Activated CD8-positive, alpha-beta memory T cell treated with anti-CD3 and anti-CD28 coated beads, Interleukin-2, amount 50 U/mL, for 4 hours (primary cell): ENCODE data around the gene RAB27A.
A peak's percentile ranks its signal among the peaks of the same experiment; 100 is the strongest.
"Not testable (repeated sequence)": the region's sequence is repeated elsewhere in the genome, so short reads cannot be mapped to it uniquely, and the experiment has no call there.

Experiments used
- DNase-seq: peaks from one replicate; pipeline ENCODE4 v3.0.0-alpha.2; 2020

The RAB27A gene

DNA sequence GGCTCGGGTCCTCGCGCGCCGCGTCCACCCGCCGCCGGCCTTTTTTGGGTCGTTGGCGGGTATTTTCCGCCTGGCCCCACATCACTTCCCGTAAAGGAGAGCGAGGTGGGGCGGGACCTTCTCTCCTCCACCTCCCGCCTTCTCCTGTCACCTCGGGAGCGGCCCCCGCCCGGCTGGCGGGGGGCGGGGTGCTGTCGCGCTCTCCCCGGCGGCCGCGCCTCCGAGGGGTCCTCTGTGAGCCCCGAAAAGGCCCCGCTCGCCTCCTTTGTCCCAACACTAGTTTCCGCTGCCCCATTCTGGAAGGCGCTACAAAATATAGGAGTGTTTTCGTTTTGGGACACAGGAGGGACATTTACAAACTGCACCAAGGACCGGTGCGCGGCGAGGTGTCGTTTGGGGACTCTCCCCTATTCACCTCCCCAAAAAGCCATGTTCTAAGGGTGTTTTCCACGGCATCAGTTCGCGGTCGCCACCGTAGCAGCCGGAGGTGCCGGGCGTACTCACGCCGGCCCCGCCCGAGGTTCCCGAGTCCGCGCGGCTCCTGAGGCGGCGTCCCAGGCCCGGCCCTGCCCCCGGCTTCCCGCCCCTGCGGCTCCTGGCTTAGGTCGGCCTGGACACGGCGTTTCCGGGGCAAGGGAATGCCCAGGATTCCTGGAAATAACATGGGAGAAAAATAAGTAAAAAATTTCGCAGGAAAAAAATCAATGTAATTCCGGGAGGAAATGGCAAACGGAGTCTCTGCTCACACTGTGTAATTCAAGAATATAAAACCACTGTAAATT is at the start of gene RAB27A:
RAB27A (minus strand) TSS at position 68 of the 782 bp plus-strand sequence. CDS start 54,879 bp downstream, outside the sequence.
- DNase-seq, result peak; percentile 81

DNA sequence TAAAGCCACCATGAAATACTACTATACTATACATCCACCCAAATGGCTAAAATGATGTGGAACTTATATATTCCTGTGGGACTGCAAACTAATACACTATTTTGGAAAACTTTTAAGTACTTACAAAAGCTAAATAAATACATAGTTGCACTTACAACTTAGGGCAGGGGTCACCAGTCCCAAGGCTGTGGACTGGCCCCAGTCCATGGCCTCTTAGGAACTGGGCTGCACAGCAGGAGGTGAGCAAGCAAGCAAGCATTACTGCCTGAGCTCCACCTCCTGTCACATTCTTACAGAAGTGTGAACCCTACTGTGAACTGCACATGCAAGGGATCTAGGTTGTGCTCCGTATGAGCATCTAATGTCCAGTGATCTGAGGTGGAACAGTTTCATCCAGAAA is 47.5 kb upstream of the RAB27A start:
- no peak for DNase-seq

DNA sequence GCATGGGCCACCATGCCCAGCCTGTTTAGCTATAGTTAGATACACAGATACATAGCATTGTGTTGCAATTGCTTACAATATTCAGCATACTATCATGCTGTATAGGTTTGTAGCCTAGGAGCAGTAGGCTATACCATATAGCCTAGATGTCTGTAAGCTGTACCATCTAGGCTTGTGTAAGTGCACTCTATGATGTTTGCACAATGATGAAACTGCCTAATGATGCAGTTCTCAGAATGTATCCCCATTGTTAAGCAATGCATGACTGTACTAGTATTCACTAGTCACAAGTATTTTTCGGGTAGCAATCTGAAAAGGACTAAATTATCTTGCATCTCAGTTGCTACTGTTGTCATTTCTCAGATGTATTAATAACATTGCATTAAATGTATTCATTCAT is 45.4 kb upstream of the RAB27A start:
- DNase-seq, result no peak

DNA sequence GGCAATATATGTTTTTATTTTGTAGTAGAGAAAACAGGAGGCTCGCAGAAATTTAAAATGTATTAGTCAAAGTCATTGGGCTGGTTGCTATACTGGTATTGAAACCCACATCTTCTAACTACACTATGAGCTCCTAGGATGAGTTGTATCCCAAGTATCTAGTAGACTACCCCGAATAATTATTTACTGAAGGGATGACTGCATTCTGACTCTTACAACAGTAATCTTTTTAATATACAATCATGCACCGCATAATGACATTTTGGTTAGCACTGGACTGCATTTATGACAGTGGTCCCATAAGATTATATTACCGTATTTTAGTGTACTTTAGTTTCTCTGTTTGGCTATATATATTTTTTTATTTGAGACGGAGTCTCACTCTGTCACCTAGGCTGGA is 44.8 kb upstream of the RAB27A start:
- DNase-seq, result no peak

DNA sequence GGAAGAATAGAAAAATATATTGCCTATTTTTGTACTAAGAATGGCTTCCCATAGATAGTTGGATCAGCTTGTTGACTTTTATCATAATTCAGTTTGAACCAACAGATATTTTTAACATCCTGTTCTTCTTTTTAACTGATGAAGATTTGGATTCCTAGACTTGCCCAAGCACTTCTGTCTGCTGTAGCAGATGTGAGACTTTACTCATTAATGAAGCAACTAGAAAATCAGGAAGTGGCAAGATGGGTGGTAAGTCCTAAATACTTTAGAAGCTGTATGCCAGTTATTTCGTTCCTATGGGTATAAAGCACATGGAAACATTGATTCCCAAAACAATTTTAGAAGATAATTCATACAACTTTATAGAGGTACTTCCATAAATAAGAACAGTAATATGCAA is 37.8 kb upstream of the RAB27A start:
- no peak for DNase-seq

DNA sequence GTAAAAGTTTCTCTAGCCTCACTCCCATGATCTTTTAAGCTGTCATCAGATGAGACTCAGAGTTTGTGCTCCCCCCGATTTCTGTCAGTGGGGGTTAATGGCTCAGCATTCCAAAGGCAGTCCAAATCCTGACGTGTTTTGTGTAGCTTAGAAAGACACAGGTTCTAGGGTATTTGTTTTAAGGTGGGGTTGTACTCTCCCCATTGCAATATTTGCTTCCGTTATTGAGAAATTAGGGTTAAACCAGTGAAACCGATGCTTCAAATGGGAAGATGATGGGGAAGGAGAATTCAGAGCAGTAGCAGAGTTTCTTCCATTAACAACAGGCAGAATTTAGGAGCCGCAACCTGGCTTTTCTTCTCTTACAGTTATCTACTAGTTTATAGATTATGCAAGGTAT is 32.9 kb upstream of the RAB27A start:
- no peak for DNase-seq

DNA sequence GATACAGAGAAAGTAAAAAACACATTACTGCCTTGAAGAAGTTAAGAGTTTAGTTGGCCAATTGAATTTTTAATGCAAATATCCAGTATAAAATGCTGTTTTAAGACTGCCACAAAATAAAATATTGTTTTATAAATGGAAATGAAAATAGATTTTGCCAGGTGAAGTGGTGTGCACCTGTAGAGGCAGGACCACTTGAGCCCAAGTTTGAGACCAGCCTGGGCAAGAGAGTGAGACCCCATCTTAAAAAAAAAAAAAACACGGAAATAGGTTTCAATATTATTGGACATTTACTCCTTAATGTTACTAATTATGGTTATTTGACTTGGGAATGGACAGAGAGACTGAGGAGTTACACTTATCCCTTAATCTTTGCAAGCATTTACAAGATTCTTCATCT is 31.4 kb upstream of the RAB27A start:
- no peak for DNase-seq

DNA sequence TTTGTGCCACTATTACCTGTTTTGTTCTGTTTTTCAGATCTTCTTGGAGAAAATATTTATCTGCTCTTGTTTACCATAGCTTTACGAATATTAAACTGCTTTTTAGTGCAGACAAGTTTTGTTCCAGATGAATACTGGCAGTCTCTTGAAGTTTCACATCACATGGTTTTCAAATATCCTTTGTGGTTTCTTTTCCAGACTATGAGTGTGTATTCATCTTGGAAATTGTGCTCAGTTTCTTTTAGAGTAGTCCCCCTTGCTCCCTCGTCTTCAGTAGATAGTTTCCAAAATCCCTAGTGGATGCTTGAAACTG is 30.6 kb upstream of the RAB27A start:
- no peak for DNase-seq

DNA sequence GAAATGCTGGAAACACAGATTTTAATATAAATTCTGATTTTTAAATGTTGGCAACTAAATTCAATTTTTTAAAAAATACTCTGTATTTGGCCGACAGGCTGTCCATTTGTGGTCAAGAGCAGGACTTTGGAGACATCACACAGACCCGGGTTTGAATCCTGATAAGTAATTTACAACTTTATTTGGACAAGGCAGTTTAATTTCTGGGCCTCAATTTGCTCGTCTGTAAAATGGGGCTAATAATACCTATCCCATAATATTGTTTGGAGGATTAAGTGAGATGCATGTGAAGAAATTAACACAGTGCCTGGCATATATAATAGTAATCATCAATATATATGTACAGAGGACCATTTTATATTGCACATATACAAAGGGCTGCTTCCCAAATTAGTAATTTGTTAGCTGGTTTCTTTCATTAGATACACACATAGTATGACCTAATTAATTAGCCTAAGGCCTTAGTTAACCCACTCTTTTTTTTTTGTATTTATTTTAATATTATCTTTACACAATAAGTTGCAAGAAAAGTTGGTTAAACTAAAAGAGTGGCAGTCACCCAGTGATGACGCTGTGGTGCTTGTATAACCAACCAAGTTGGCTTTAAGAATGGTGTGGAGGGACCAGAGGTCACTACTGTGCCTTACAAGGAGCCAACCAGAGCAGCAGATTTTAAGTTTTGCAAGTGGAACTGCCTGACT is 30.1 kb upstream of the RAB27A start:
- DNase-seq, result no peak

DNA sequence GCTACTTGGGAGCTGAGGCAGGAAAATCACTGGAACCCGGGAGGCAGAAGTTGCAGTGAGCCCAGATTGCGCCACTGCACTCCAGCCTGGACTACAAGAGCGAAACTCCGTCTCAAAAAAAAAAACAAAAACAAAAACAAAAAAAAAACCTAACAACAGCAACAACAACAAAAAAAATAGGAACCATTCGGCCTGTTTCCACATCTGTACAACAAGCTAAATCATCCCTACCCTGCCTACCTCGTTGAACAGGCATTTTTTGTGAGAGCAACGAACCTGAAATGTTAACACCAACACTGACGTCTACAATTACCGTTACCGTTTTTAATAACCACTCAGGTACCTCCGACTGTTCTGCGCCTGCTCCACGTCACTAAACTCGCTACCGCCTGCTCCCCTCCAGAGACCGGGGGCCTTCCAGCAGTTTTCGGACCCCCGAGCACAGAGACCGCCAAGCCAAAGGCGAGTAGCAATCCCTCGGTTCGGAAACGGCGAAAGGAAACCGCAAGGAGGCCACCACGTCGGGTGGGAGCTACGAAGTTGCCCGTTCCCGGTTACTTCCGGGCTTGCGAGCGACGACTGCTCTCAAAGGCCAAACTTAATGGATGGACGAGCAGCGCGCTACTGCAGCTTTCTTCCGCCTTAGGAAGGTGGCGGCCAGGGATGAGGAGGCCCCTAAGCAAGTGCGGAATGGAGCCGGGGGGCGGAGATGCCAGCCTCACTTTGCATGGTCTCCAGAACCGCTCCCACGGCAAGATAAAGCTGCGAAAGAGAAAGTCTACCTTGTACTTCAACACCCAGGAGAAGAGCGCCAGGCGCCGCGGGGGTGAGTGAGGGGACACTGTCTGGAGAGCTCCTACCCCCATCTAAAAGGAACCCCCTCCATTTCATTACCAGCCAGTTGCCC is 29.2 kb upstream of the RAB27A start, which contains the start of the genes PIGB and PIGBOS1:
PIGB (plus strand) TSS at position 635 of the 907 bp plus-strand sequence; CDS start at position 664, 29 bp downstream.
PIGBOS1 (minus strand) TSS at position 536 of the 907 bp plus-strand sequence. CDS start 1,331 bp downstream, outside the sequence.
- peak; percentile 72 for DNase-seq

DNA sequence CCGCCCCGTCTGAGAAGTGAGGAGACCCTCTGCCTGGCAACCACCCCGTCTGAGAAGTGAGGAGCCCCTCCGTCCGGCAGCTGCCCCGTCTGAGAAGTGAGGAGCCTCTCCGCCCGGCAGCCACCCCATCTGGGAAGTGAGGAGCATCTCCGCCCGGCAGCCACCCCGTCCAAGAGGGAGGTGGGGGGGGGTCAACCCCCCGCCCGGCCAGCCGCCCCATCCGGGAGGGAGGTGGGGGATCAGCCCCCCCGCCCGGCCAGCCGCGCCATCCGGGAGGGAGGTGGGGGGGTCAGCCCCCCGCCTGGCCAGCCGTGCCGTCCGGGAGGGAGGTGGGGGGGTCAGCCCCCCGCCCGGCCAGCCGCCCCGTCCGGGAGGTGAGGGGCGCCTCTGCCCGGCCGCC is 13.2 kb upstream of the RAB27A start:
- DNase-seq, result not testable (repeated sequence)

DNA sequence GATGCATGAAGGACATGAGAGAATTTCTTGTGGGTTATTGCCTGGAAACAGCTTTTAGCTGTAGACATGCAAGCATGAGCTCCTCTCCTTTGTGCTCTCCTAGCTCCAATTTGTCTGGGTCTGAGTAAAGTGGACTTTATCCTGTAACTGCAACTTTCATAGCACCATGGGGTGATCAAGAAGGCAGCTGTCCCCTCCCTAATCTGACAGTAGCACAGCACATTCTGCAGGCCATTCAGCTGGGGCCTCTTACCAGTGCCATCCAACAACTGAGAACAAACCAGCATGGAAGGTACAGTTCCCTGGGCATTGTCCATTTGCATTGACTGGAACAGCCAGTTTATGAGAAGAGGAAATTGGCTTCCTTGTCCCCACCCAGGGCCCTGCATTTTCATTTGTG is 7.7 kb upstream of the RAB27A start:
- no peak for DNase-seq

DNA sequence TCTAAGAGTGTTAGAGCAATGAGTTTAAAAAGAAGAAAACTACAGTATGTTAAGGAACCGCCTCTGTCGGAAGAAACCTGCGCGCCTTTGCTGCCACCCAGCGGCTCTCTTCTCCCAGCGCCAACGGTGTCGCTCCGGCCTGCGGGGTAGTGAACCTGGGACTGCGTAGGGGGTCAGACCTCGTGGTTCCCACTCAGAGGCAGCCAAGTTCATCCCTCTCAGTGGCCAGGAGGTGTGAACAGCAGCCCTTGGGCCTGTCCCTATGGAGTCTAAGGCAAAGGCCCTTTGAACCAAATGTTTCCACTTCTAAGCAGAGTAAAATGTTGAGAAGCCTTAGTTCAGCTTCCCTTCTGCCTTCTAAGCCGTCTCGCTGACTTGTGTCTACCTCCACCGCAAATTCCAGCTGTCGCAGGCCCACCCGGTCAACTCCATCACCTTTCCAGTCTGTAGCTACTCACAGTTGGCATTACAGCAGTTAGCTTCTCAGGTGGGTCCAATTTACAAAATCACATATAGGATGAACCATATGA is 980 bp upstream of the RAB27A start:
- peak; percentile 88 for DNase-seq

DNA sequence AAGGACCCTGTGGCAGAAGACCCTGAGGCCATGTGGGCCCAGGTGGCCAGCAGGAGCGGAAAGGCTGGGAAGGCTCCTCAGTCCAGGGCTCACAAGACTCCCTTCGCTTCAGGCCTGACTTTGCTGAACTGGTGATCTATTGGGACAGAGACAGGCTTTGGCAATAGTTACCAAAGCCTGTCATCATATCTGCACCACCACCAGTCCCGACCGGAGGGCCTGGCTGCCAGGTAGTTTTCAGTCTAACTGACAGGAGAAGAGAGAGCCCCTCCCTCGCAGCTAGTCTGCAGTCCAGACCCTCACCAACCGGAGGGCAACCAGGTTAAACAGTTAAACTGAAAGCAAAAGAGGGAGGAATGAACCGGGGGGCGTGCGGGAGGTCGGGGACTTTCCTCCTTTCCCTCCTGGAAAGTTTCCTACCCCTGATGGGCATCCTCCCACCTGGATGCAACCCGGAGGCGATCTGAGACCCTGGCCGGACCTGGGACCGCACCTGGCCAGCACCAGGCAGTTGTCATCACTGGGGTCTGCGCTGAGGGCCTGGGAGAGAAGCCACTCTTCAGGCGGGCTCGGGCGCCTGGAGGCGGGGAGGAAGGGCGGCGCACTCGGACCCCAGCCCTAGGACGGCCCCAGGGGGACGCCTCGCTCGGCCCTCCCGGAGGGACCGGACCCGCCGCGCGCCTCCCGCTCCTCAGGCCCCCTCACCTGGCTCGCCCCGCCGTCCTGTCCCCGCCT is 435 bp downstream of the RAB27A start:
- DNase-seq, result peak; percentile 41

DNA sequence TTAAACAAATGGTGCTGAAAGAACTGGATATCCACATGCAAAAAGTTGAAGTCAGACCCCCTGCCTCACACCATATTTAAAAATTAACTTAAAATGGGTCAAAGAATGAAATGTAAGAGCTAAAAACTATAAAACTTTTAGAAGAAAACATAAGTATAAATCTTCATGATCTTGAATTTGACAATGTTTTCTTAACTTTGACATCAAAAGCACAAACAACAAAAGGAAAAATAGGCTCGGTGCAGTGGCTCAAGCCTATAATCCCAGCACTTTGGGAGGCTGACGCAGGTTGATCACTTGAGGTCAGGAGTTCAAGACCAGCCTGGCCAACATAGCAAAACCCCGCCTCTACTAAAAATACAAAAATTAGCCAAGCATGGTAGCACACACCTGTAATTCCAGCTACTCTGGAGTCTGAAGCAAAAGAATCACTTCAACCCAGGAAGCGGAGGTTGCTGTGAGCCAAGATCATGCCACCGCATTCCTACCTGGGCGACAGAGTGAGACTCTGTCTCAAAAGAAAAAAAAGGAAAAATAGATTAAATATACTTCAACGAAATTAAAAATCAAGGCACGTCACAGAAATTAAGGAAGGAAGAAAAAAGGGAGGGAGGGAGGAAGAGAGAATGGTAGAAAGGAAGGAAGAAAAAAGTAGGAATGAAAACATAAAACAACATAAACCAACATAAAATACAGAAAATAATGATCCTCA is 1.5 kb downstream of the RAB27A start:
- DNase-seq, result no peak

DNA sequence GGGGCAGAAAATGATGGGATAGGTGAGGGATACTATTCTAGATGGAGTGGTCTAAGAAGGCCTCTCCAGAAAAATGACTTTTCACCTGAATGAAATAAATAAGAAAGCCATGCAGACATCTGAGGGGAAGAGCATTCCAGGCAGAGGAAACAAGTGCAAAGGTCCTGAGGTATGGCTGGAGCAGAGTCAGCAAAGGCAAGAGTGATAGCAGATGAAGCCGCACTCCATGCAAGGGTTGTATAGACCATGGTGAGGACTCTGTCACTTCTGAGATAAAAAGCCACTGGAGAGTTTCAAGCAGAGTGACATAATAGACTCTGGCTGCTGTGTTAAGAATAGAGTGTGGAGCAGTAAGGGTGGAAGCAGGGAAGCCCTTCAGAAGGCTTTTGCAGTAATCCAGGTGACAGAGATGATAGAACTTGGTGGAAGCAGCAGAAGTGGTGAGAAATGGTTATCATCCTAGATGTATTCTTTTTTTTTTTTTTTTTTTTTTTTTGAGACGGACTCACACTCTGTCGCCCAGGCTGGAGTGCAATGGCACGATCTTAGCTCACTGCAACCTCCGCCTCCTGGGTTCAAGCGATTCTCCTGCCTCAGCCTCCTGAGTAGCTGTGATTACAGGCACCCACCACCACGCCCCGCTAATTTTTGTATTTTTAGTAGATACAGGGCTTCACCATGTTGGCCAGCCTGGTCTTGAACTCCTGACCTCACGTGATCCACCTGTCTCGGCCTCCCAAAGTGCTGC is 3.0 kb downstream of the RAB27A start:
- not testable (repeated sequence) for DNase-seq

DNA sequence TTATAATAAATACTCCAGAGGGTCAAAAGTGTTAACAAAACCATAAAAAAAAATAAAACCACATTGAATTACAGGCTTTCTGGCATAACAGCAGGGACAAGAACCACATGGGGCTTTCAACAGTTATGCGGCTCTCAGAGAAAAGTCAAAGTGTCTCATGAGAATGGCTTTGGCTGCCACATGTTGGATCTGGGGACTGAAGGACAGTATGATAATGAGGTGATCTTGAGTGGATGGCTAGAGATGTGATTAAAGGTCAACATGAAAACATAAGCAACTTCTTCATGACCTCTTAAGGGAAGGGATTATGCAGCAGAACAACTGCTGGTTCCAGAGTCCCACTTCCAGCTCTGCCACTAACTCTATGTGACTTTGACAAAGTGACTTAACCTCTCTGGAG is 5.2 kb downstream of the RAB27A start:
- DNase-seq, result no peak

DNA sequence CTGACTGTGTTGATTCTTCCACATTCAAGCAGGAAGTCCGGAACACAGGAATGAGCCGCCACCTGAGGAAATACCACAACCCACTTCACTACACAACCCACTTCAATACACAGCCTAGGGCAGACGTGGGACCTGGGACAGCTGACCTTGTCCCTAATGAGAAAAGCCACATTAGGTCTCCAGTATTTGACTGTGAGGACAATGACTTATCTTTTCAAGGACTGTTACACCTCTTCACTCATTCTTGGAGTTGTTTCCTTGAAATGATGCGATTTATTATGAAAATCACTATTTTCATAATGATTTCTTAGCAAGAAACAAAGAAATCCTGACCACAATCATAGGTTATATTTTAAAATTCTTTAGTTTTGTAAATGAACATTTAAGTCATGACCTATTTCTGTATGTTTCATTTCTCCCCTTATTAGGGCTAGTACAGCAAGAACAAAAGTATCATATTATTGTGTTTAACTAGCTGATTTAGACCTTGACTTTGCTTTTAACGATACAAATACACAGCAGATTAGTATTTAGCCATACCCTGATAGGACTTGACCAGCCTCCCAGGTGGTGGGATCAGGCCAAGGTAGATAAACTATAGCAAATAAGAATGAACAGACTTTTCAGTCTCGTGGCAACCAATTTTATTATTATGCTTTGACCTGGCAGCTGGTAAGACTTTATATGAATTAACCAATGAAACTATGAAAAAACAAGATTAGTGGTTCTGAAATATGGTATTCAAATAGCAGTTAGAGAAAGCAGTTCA is 6.0 kb downstream of the RAB27A start:
- DNase-seq, result no peak

DNA sequence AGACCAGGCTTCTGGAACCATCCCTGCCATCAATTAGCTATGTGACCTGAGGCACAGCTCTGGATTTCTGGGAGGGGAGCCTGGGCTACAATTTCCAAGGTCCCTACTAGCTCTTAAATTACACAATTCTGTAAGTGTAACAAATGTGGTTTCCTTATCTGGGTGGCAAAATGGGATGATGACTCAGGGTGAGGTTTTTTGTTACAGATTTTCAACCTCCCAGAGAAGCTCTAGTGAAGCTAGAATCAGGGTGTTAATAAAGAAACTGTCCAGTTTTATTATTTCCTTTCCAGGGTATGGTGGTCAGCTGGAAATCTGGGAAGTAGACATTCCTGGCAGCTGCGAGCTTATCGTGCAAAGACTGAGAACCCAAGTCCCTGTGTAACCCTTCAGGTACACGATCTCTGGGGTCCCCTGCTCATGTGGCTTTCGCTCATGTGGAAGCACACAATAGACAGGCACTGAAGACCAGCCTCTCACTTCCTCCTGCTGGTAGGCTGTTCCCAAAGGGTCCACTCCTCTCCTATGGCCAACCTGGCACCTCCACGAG is 7.3 kb downstream of the RAB27A start:
- DNase-seq, result no peak
